Raji (cell line): ENCODE measurements around the gene MPV17.

ENCODE experiments used
- POLR2A ChIP-seq: IDR thresholded peaks from 2 replicates; pipeline ENCODE4 v1.6.1; 2011; ENCODE audit warnings: low read depth, low read length, control low read depth; ENCODE audit not compliant: insufficient read depth

The MPV17 gene

DNA sequence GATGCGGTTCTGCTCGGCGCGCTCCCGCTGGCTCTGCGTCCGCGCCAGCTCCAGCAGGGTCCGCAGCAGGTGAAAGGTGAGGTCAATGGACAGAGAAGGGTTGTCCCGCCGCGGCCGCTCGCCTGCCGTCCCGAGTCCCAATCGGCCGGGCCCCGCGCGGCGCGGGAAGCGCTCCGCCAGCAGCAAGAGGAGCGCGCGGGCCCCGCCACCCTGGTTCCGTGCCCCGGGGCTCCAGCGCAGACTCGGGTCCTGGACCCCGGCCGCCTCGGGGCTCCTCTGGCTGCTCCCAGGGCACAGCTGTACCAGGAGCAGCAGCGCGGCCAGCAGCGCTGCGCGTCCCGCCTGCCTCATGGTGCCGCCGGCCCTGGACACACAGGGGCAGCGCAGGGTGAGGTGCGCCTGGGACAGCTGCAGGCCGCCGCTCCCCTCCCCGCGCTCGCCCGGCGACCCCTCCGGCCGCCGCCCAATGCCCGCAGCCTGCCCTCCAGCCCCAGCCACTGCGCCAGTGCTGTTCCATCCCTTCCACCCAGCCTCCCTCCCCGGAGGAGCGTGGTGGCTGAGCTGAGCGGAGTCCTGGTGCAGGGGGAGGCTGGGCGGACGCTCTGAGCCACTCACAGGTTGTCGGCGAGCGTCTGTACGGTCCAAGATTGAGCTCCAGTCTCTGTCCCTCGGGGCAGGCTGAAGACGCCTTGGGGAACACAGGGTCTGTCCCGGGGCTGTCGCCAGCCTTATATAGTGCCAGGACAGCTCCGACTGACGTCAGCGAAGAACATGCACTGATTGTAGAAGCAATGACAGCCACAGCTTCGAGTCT is 15.1 kb downstream of the MPV17 start:
- no peak for TF ChIP-seq POLR2A

DNA sequence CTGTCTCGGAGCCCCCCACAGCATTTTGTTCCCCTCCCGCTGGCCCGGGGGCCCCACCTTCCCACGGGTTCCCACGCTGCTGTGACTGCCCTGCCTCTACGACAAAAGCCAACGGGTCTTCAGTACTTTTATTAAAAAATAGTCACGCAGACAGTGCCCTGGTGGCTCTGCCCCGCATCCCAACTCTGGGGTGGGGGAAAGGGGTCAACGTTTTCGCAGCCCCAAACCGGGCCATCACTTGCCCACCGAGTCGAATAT is 15.7 kb downstream of the MPV17 start:
- TF ChIP-seq POLR2A: no peak

DNA sequence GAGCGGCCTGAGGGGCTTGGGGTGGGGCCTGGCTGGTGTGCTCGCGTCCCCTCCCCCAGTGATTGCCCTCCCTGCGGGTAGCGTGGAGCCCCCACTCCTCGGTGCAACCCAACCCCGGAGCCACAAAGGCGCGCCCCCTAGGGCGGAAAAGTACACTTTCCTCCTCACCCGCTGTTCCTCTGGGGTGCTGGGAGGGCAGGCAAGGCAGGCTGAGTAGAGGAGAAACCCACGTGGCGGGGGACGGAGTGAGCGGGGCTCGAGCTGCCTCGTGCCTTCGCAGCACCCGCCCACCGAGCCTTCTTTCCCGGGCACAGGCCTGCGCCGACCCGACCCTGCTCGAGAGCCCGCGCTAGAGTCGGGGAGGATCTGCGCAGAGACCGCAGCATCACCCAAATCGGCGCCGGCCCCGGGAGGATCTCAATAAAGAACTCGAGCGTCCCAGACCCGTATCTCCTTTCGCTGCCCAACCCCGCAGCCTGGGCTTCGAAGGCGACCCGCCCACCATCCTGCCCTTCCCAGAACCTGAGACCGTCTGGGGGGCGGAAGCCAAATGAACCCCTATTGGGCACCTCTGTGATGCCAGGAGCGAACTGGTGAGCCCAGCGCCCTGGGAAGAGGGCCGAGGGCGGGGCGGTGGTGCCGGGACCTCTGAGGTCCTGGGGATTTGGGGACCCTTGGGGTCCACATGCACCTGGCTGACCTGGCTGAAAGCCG is 16.2 kb downstream of the MPV17 start:
- TF ChIP-seq POLR2A: no peak

DNA sequence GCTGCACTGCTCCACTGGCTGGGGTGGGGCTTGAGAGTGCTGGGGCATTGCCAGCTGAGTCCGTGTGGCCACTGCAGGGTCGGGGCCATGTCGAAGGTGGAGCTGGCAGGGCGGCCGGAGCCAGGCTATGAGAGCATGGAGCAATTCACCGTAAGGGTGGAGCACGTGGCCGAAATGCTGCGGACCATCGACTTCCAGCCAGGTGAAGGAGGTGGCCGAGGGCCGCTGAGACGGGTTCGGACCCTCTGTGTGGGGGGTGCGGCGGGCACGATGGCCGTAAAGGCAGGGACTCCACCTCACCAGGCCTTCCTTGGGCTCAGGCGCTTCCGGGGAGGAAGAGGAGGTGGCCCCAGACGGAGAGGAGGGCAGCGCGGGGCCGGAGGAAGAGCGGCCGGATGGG is 16.8 kb downstream of the MPV17 start:
- no peak for TF ChIP-seq POLR2A

DNA sequence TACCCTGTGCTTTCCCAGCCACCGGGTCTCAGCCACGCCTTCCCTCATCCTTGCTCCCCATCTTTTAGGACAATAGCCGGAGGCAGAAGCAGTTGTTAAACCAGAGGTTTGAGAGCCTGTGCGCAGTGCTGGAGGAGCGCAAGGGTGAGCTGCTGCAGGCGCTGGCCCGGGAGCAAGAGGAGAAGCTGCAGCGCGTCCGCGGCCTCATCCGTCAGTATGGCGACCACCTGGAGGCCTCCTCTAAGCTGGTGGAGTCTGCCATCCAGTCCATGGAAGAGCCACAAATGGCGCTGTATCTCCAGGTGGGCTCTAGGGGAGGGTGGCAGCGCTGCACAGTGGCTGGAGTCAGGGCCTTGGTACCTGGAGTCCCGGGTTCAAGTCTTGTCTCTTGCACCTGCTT is 17.4 kb downstream of the MPV17 start:
- no peak for TF ChIP-seq POLR2A

DNA sequence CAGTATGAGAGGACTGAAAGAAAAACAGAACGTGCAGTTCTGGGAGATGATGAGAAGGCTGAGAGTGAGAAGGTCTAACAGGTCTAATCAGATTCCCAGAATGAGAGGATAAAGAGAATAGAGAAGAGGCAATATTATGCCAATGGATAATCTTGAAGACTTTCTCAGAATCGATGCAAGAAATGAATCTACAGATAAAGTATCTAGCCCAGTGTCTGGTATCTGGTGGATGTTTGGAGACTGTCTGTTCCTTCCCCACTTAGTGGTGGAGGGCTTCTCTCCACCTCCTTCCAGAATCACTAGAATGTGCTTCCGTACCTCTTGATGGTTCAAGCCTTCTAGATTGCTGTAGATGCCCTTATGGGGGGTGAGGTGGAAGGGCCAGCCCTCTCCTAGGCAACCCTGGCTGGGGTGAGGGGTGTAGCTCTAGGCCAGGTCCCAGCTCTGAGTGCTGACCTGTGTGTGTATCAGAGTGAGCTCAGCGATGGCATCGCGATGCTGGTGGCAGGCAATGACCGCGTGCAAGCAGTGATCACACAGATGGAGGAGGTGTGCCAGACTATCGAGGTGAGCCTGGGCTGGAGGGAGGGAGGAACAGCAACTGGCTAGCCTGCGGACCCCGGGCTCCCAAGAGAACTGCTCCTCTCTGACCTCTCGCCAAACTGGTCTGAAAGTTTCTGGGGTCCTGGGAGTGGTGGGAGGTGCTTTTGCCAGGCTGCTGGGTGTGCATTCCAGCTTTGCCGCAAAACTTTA is 18.2 kb downstream of the MPV17 start:
- no peak for TF ChIP-seq POLR2A

DNA sequence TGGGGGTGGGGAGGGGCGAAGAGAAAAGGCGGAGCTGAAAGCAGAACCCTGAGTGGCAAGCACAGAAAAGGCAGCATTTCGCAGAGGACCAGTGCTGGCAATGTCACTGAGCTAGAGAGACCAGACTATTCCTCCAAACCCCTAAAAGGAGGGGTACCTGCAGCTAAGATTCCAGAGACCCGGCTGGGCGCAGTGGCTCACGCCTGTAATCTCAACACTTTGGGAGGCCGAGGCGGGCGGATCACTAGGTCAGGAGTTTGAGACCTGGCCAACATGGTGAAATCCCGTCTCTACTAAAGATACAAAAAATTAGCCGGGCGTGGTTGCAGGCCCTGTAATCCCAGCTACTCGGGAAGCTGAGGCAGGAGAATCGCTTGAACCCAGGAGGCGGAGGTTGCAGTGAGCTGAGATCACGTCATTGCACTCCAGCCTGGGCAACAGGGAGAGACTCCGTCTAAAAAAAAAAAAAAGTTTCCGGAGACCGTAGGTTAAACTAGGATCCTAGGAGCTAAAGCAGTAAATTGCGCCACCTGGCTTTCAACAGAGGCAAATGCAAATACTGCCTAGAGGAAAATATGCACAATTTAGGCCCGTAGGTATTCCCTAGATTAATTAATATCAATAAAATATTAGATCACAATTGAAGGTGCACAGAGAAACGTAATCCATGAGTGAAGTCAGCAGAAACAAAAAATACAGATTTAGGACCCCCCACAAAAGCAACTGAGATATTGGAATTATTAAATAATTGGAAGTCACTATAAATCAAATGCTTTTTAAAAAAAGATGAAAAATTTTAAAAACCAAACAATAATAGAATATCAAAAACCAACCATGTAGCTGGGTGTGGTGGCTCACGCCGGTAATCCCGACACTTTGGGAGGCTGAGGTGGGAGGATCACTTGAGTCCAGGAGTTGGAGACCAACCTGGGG is 19.5 kb downstream of the MPV17 start:
- no peak for TF ChIP-seq POLR2A

DNA sequence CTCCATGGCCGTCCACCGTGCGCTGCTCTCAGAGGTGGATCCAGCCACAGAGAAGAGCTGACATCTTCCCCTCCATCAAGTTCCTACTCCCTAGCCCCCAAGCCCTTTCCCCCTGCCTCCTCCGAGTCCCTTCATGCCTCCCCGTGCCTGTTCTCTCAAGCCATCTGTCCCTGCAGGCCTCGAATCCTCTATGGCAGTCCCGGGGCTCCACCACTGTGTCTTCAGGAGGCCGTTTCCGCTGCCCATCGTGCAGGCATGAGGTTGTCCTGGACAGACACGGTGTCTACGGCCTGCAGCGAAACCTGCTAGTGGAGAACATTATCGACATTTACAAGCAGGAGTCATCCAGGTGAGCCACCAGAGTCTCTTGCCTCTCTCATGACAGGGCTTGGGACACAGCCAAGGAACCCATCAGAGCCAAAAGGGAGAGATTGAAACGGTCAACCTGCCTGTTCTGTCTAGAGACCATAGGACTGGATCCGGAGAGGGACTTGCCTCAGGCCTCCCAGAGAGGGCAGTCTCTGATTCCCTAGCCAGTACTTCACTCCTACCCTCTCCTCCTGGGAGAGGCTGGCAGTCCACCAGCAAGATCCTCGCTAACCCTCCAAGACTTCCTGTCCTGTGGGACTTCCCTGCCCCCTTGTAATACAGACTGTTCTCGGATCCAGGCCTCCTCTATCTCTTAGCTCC is 24.4 kb downstream of the MPV17 start:
- no peak for TF ChIP-seq POLR2A

DNA sequence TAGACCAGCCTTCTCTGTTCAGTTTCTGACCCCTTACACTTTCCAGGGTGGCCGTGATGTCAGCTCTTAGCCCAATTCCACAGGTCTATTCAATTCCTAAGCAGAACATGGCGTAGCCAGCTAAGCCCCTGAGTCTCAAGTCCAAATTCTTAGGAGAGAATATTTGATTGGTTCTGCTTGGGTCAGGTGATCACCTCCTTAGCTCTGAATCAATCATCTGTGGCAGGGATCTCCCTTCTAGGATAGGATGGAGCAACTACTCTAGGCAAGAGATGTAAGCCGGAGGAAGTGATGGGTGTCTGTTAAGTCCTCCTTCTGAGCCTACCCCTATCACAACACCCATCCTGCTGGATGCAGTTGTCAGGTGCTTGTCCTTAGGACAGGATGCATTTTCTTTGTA is 25.7 kb downstream of the MPV17 start:
- TF ChIP-seq POLR2A: no peak

DNA sequence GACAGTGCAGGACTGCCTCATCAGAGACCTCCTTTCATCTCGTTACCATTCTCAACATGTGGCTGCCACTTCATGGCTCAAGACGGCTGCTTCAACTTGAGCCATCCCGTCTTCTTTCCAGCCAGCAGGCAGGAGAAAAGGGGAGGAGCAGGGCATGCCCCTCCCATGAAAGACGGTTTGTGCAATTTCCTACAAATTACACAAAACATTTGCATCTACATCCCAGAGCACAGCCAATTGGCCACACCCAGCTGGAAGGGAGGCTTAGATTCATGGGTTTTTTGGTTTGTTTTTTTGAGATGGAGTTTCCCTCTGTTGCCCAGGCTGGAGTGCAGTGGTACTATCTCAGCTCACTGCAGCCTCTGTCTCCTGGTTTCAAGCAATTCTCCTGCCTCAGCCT is 26.4 kb downstream of the MPV17 start:
- TF ChIP-seq POLR2A: no peak

DNA sequence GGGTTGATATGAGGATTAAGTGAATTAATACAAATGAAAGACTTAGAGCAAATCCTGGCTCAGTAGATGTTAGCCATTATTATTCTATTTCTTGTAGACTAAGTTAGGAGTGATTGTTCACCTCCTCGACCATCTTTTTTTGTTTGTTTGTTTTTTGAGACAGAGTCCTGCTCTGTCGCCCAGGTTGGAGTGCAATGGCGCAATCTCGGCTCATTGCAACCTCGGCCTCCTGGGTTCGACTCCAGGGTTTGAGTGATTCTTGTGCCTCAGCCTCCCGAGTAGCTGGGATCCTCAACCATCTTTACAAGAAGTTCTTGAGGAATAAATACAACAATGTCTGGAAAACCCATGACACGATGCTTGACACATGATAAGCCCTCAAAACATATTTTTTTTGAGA is 28.0 kb downstream of the MPV17 start:
- no peak for TF ChIP-seq POLR2A

DNA sequence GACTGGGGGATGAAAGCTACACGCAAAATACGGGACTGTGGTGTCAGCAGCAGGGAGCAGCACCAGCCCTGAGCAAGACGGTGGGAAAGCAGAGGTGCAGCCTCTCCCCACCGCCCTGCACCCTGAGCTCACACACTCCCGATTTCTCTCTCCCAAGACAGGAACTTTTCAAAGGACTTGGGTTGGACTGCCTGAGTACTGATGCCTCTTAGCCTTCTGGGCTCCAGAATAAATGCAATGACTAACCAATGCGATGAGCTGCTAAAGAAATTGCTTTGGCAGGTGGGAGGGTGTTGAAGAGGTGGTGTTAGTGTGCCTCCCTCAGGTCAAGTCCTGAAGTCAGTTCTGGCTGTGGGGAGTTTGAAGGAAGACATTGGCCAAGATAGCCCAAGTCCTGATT is 31.0 kb downstream of the MPV17 start:
- no peak for TF ChIP-seq POLR2A

DNA sequence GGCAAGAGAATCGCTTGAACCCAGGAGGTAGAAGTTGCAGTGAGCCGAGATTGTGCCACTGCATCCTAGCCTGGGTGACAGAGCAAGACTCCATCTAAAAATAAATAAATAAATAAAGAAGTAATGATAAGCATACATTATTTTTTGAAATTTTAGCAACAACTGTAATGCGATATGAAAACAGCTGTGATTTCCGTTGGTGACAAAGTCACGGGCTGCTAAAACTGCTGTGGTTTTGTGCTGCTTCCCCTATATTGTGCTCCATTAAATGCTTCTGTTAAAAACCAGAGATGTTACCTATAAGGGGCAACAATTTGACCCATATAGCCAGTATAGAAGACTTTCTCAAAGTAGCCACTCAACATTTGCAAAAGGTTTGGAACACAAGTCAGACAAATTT is 32.3 kb downstream of the MPV17 start:
- TF ChIP-seq POLR2A: no peak

DNA sequence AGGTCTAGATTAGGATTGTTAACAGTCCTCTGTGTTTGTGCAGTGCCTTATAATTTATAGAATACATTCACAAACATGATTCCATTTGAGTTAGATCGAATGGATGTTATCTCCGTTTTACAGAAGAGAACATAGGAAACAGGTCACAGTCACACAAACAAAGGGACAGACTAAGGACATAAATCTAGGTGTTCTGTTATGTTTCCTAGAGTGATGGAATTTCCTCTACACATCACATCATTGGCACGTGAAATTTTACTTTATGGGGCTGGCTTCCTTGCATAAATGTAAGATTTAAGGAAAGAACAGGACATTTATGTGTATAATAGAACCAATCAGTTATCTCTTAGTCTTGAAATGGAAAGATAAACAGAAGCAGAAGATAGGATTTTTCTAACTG is 34.3 kb downstream of the MPV17 start:
- no peak for TF ChIP-seq POLR2A
